ENCODE data around the gene PLCZ1.
"Not testable (repeated sequence)": the region's sequence is repeated elsewhere in the genome, so short reads cannot be mapped to it uniquely, and the experiment has no call there.

Gene PLCZ1

GRCh38 chr12:18737819-18738218 is at the start of gene PLCZ1, which contains the start of gene CAPZA3:
TSS of gene PLCZ1 (minus strand) at chr12:18738012. CDS start at chr12:18737371, 641 bp downstream.
TSS of gene CAPZA3 (plus strand) at chr12:18738119. CDS start at chr12:18738269, 150 bp downstream.
- no peak for DNase-seq

- DNase-seq: not testable (repeated sequence)
Observed at GRCh38 chr12:18785465-18785864, 47.7 kb upstream of the PLCZ1 start.

- DNase-seq: no peak
Observed at GRCh38 chr12:18782827-18783226, 45.0 kb upstream of the PLCZ1 start.

- DNase-seq: not testable (repeated sequence)
Observed at GRCh38 chr12:18766479-18766878, 28.7 kb upstream of the PLCZ1 start.

GRCh38 chr12:18755341-18755740 is 17.5 kb upstream of the PLCZ1 start:
- DNase-seq: no peak

- DNase-seq: no peak
Observed at GRCh38 chr12:18754124-18754707, 16.4 kb upstream of the PLCZ1 start.

- DNase-seq: no peak
Observed at GRCh38 chr12:18753481-18754123, 15.8 kb upstream of the PLCZ1 start.

GRCh38 chr12:18752947-18753346 is 15.1 kb upstream of the PLCZ1 start:
- DNase-seq: no peak

- DNase-seq: no peak
Observed at GRCh38 chr12:18752280-18752920, 14.6 kb upstream of the PLCZ1 start.

- DNase-seq: no peak
Observed at GRCh38 chr12:18751866-18752265, 14.1 kb upstream of the PLCZ1 start.

GRCh38 chr12:18750085-18750484 is 12.3 kb upstream of the PLCZ1 start:
- no peak for DNase-seq

- no peak for DNase-seq
Observed at GRCh38 chr12:18749386-18749957, 11.7 kb upstream of the PLCZ1 start.

- no peak for DNase-seq
Observed at GRCh38 chr12:18747895-18748294, 10.1 kb upstream of the PLCZ1 start.

GRCh38 chr12:18731156-18731555 is 6.7 kb downstream of the PLCZ1 start:
- no peak for DNase-seq

GRCh38 chr12:18723752-18724151 is 14.1 kb downstream of the PLCZ1 start:
- DNase-seq: no peak

GRCh38 chr12:18721452-18721851 is 16.4 kb downstream of the PLCZ1 start:
- DNase-seq: no peak

- DNase-seq: no peak
Observed at GRCh38 chr12:18720690-18721089, 17.1 kb downstream of the PLCZ1 start.

GRCh38 chr12:18719922-18720510 is 17.8 kb downstream of the PLCZ1 start:
- DNase-seq: no peak

GRCh38 chr12:18718462-18718861 is 19.4 kb downstream of the PLCZ1 start:
- no peak for DNase-seq

GRCh38 chr12:18716236-18716635 is 21.6 kb downstream of the PLCZ1 start:
- no peak for DNase-seq

- DNase-seq: no peak
Observed at GRCh38 chr12:18706798-18707197, 31.0 kb downstream of the PLCZ1 start.

GRCh38 chr12:18703911-18704310 is 33.9 kb downstream of the PLCZ1 start:
- no peak for DNase-seq

- DNase-seq: no peak
Observed at GRCh38 chr12:18703321-18703720, 34.5 kb downstream of the PLCZ1 start.

- no peak for DNase-seq
Observed at GRCh38 chr12:18700271-18700670, 37.5 kb downstream of the PLCZ1 start.

Measured in CD4-positive, alpha-beta T cell treated with Interleukin-17A for 1 hour (primary cell).